IMR-90 (cell line): ENCODE data around the gene SOX21. TPM values are rescaled to one million over a fixed set of nuclear protein-coding genes. Genes with fewer than 3 reads are reported as not detected.

Source experiments
- ATAC-seq: fragments of 200-7000 bp; cut with Tn5 transposase; 2 replicates; pipeline ENCODE4 v1.9.1; 2020; ENCODE audit warnings: low read depth, mild to moderate bottlenecking, moderate library complexity
- BruUV-seq: library from RNA; stranded (reverse); fragments of 400-500 nt; replicated peaks from 2 replicates; lab custom pipeline; 2021; lab: Mats Ljungman, UMichigan
- CTCF ChIA-PET: fragments of 300-600 bp; formaldehyde crosslinking; extraction: SDS; loops from one replicate; lab custom pipeline; 2021; ENCODE audit warnings: antibody characterized with exemption; lab: Yijun Ruan, JAX
- POLR2A ChIA-PET: fragments of 300-600 bp; sonication (Branson Sonifier 250); formaldehyde crosslinking; loops from one replicate; lab custom pipeline; 2022; ENCODE audit warnings: antibody characterized with exemption; ENCODE audit not compliant: unreplicated experiment; lab: Charles Lee
- DNase-seq: peaks from one replicate; pipeline ENCODE4 v3.0.0; 2013
- H2AFZ ChIP-seq: replicated peaks from 2 replicates; pipeline ENCODE3; 2013; ENCODE audit warnings: low read length, mild to moderate bottlenecking; ENCODE audit not compliant: poor library complexity
- H2AK5ac ChIP-seq: 2 replicates; pipeline ENCODE4 v1.6.1; 2013; ENCODE audit warnings: low read depth, low read length, inconsistent platforms
- H2AK9ac ChIP-seq: replicated peaks from 2 replicates; pipeline ENCODE3; 2013; ENCODE audit warnings: mild to moderate bottlenecking, low read depth, low read length, moderate library complexity; ENCODE audit not compliant: poor library complexity
- H2BK120ac ChIP-seq: 2 replicates; pipeline ENCODE4 v1.6.1; 2013; ENCODE audit warnings: low read depth, low read length, inconsistent platforms
- H2BK15ac ChIP-seq: 3 replicates; pipeline ENCODE4 v1.6.1; 2013; ENCODE audit warnings: low read depth, low read length, inconsistent platforms
- H2BK20ac ChIP-seq: 2 replicates; pipeline ENCODE4 v1.6.1; 2013; ENCODE audit warnings: low read depth, mild to moderate bottlenecking, inconsistent platforms, low read length, moderate library complexity
- H2BK5ac ChIP-seq: 2 replicates; pipeline ENCODE4 v1.6.1; 2013; ENCODE audit warnings: mild to moderate bottlenecking, low read depth, low read length, inconsistent platforms; ENCODE audit not compliant: poor library complexity, severe bottlenecking
- H3K14ac ChIP-seq: replicated peaks from 2 replicates; pipeline ENCODE4 v1.6.1; 2013; ENCODE audit warnings: low read depth, low read length, inconsistent platforms
- H3K18ac ChIP-seq: 2 replicates; pipeline ENCODE4 v1.6.1; 2013; ENCODE audit warnings: low read depth, low read length, control low read depth
- H3K23ac ChIP-seq: 2 replicates; pipeline ENCODE4 v1.6.1; 2013; ENCODE audit warnings: low read depth, low read length, inconsistent platforms
- H3K27ac ChIP-seq: 2 replicates; pipeline ENCODE4 v1.5.1; 2013; ENCODE audit warnings: mild to moderate bottlenecking, control low read depth, low read length; ENCODE audit not compliant: insufficient read depth
- H3K27me3 ChIP-seq: 2 replicates; pipeline ENCODE4 v1.6.1; 2013; ENCODE audit warnings: low read length; ENCODE audit not compliant: control insufficient read depth, insufficient read depth
- H3K36me3 ChIP-seq: 2 replicates; pipeline ENCODE4 v1.6.1; 2013; ENCODE audit warnings: low read length, mixed read lengths; ENCODE audit not compliant: control insufficient read depth, insufficient read depth
- H3K4ac ChIP-seq: 2 replicates; pipeline ENCODE4 v1.6.1; 2013; ENCODE audit warnings: low read depth, low read length, inconsistent platforms
- H3K4me1 ChIP-seq: 2 replicates; pipeline ENCODE4 v1.6.1; 2013; ENCODE audit warnings: low read length, mixed read lengths; ENCODE audit not compliant: control insufficient read depth, insufficient read depth
- H3K4me2 ChIP-seq: 2 replicates; pipeline ENCODE4 v1.6.1; 2013; ENCODE audit warnings: low read depth, mild to moderate bottlenecking, control low read depth, low read length, moderate library complexity
- H3K4me3 ChIP-seq: 2 replicates; pipeline ENCODE4 v1.5.1; 2013; ENCODE audit warnings: low read depth, mild to moderate bottlenecking, control low read depth, low read length, moderate library complexity; ENCODE audit not compliant: insufficient read depth
- H3K56ac ChIP-seq: 2 replicates; pipeline ENCODE4 v1.6.1; 2013; ENCODE audit warnings: low read length, inconsistent platforms; ENCODE audit not compliant: insufficient read depth; ENCODE audit errors: extremely low read depth
- H3K79me1 ChIP-seq, 2 experiments: 2 replicates each; pipeline ENCODE4 v1.6.1; 2013; ENCODE audit warnings: low read length in 2 of 2, inconsistent platforms in 1 of 2, low read depth in 1 of 2
- H3K9ac ChIP-seq: 2 replicates; pipeline ENCODE4 v1.6.1; 2013; ENCODE audit warnings: low read depth, low read length, control low read depth
- H3K9me1 ChIP-seq: 2 replicates; pipeline ENCODE4 v1.6.1; 2013; ENCODE audit warnings: low read length, inconsistent platforms; ENCODE audit not compliant: insufficient read depth
- H3K9me3 ChIP-seq: 2 replicates; pipeline ENCODE4 v1.6.1; 2013; ENCODE audit warnings: low read length; ENCODE audit not compliant: control insufficient read depth, insufficient read depth
- H4K20me1 ChIP-seq: 2 replicates; pipeline ENCODE4 v1.6.1; 2013; ENCODE audit warnings: low read length, inconsistent platforms; ENCODE audit not compliant: insufficient read depth
- H4K5ac ChIP-seq: 2 replicates; pipeline ENCODE4 v1.6.1; 2013; ENCODE audit warnings: mild to moderate bottlenecking, low read depth, low read length, control low read depth
- H4K8ac ChIP-seq, 2 experiments: 2 replicates each; pipeline ENCODE4 v1.6.1; 2013; ENCODE audit warnings: low read depth in 2 of 2, low read length in 2 of 2, control low read depth in 1 of 2, inconsistent platforms in 1 of 2
- H4K91ac ChIP-seq: 2 replicates; pipeline ENCODE4 v1.6.1; 2013; ENCODE audit warnings: low read depth, low read length, inconsistent platforms; ENCODE audit not compliant: insufficient read depth
- CEBPB ChIP-seq: IDR thresholded peaks from 2 replicates; pipeline ENCODE4 v1.6.1; 2012; ENCODE audit warnings: low read depth, low read length, improper control_type of control experiment
- CTCF ChIP-seq: conservative IDR thresholded peaks from 2 replicates; pipeline ENCODE4 v1.5.1; 2012; ENCODE audit warnings: mild to moderate bottlenecking, low read depth, low read length, improper control_type of control experiment
- ELK1 ChIP-seq: fragments of 150-350 bp; IDR thresholded peaks from 2 replicates; pipeline ENCODE4 v1.6.1; 2016; ENCODE audit warnings: low read depth, mild to moderate bottlenecking, low read length, moderate library complexity, borderline replicate concordance
- MAFK ChIP-seq: IDR thresholded peaks from 2 replicates; pipeline ENCODE4 v1.6.1; 2012; ENCODE audit warnings: low read depth, low read length, improper control_type of control experiment
- POLR2A ChIP-seq: IDR thresholded peaks from 2 replicates; pipeline ENCODE4 v1.6.1; 2012; ENCODE audit warnings: mild to moderate bottlenecking, low read depth, low read length
- RAD21 ChIP-seq: IDR thresholded peaks from 2 replicates; pipeline ENCODE4 v1.6.1; 2012; ENCODE audit warnings: low read length, improper control_type of control experiment
- RCOR1 ChIP-seq: IDR thresholded peaks from 2 replicates; pipeline ENCODE4 v1.6.1; 2012; ENCODE audit warnings: mild to moderate bottlenecking, low read length, improper control_type of control experiment; ENCODE audit not compliant: insufficient replicate concordance
- SMC3 ChIP-seq: fragments of 150-350 bp; IDR thresholded peaks from 2 replicates; pipeline ENCODE4 v1.6.1; 2016; ENCODE audit warnings: low read depth, mild to moderate bottlenecking, antibody characterized with exemption, low read length, moderate library complexity
- WGBS, 2 experiments: methylation state at CpG; one replicate each; pipeline versions ENCODE4 v1.1.5 to v1.1.7; 2013; ENCODE audit warnings: missing lambda C conversion rate in 2 of 2; ENCODE audit not compliant: insufficient read length in 1 of 2; ENCODE audit errors: extremely low coverage in 2 of 2; 5-methylcytosine and 5-hydroxymethylcytosine counted together
- dilution Hi-C: fragments of 300-500 bp; cut with HindIII; formaldehyde crosslinking; loops from one replicate; pipeline ENCODE4 v1.14.3; 2018; ENCODE audit warnings: low sequenced_read_pairs; ENCODE audit not compliant: unreplicated experiment
- in situ Hi-C: fragments of 300-500 bp; cut with MboI; formaldehyde crosslinking; loops from 3 replicates; pipeline ENCODE4 v1.14.3; 2019; ENCODE audit warnings: low sequenced_read_pairs, inconsistent platforms, mixed read lengths
- intact Hi-C: fragments of 100-400 bp; cut with micrococcal nuclease; formaldehyde crosslinking; loops from 2 replicates; pipeline ENCODE4 v1.10.0; 2022
- polyA plus RNA-seq, 3 experiments: library from polyadenylated mRNA; depleted of rRNA; stranded (reverse); fragments of >200 nt; gene quantifications; 2 replicates each; pipeline ENCODE4 v1.2.3, GENCODE V29; 2012; ENCODE audit warnings: low replicate concordance in 1 of 3
- total RNA-seq: library from RNA; depleted of rRNA; stranded (reverse); fragments of >200 nt; gene quantifications from 2 replicates; pipeline ENCODE4 v1.2.3, GENCODE V29; 2012

Gene SOX21
- total and polyA plus RNA-seq, 2 of the 4 experiments (the other 2 are of a cell fraction) = not detected

GRCh38 chr13:94674609-94675348 is 37.6 kb downstream of the SOX21 start:
- no peak overlapping the region for H2AFZ ChIP-seq
- no peaks in the 10 kb centered on the region for H3K36me3 ChIP-seq
- H3K4ac ChIP-seq = no peak overlapping the region
- ChIA-PET CTCF (interaction anchor here (0.7 to 1.9 kb wide), 4 partner anchors 9 to 809 kb away, joined by 3 to 7 read pairs (median 4); no protein-coding TSS in a partner anchor), POLR2A (no interaction called here)
- no peak overlapping the region for H3K9ac ChIP-seq
- in situ Hi-C loops (loop anchor here (25.0 kb wide), 1 partner anchor 738 kb away; no protein-coding TSS in a partner anchor), intact Hi-C loops (loop anchor here (1.0 to 5.0 kb wide), 2 partner anchors 728 to 804 kb away; no protein-coding TSS in a partner anchor), dilution Hi-C loops (no loop called here)
- ATAC-seq (no peak; the same call in 1 of the 2 replicates), DNase-seq (peak; percentile 30)
- H2AK5ac ChIP-seq = no peak overlapping the region
- no peak for TF ChIP-seq RCOR1
- no peak for TF ChIP-seq ELK1
- TF ChIP-seq RAD21 = peak; percentile 46
- TF ChIP-seq MAFK = peak; percentile 51; the same call in 1 of the 2 replicates
- TF ChIP-seq CTCF = peak; percentile 50
- TF ChIP-seq POLR2A = no peak
- TF ChIP-seq SMC3 = peak; percentile 27; the same call in 1 of the 2 replicates
- TF ChIP-seq CEBPB = no peak
- no peak overlapping the region for H3K56ac ChIP-seq
- no TSS peak for BruUV-seq
- H3K4me3 ChIP-seq = no peak overlapping the region
- H3K27me3 ChIP-seq = peaks cover 16% of the 10 kb centered on the region
- no peak overlapping the region for H2BK120ac ChIP-seq
- no peaks in the 10 kb centered on the region for H4K20me1 ChIP-seq
- H3K27ac ChIP-seq = no peak overlapping the region
- H4K8ac ChIP-seq = no peak overlapping the region
- 0% methylated on average over 1 of the region's 5 CpGs; no CpG with 5 or more reads in 1 of the 2 experiments for WGBS, 2 experiments
- H2BK15ac ChIP-seq = no peak overlapping the region
- H4K5ac ChIP-seq = no peak overlapping the region
- H3K4me2 ChIP-seq = no peak overlapping the region
- no peak overlapping the region for H2BK20ac ChIP-seq
- no peak overlapping the region for H2BK5ac ChIP-seq
- H2AK9ac ChIP-seq = no peak overlapping the region
- no peaks in the 10 kb centered on the region for H3K9me1 ChIP-seq
- no peak overlapping the region for H3K23ac ChIP-seq
- no peak overlapping the region for H3K18ac ChIP-seq
- H3K4me1 ChIP-seq = no peaks in the 10 kb centered on the region
- no peak overlapping the region for H3K14ac ChIP-seq
- no peaks in the 10 kb centered on the region for H3K79me1 ChIP-seq
- no peak overlapping the region for H4K91ac ChIP-seq
- H3K9me3 ChIP-seq = no peaks in the 10 kb centered on the region; the same call in 1 of the 2 replicates
